ENCODE measurements around the gene SYTL1.

The SYTL1 gene

DNA sequence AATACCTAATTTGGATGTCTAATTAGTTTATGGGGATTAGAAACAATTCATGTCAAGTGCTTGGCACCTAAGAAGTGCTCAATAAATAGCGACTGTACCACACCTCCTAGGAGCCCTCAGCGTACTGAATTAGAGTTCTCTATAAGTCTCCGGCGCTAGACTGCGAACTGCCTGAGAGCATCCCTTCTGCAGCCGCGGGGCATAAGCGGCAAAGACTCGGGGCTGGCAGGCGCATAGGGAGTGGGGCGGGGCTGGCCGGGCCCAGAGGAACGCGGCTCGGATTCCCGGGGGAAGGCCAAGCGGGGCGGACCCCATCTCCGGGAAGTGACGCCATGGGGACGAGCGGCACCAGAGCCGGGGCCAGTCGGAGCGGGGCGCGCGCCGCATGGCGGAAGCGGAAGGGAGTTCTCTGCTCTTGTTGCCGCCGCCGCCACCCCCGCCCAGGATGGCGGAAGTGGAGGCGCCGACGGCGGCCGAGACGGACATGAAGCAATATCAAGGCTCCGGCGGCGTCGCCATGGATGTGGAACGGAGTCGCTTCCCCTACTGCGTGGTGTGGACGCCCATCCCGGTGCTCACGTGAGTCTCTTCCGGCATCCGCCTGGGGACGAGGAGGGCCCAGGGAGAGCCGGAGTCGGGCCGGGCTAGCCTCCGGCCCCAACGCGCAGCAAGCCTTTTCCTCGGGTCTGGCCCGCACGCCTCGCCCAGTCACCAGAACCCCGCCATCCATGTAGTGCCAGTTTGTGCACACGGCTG, 19.8 kb upstream of the SYTL1 start, which contains the start of gene TMEM222:
TSS of gene TMEM222 (plus strand) at position 351 of the 756 bp plus-strand sequence. CDS start at position 386, 35 bp downstream.
- DNase-seq (ENCODE audit: low spot score), result peak; percentile 99

- no peak for DNase-seq (ENCODE audit: low spot score)
Measured at GRCh38 chr1:27322569-27323240, 19.1 kb upstream of the SYTL1 start.

- no peak for DNase-seq (ENCODE audit: low spot score)
Measured at GRCh38 chr1:27325286-27325685, 16.5 kb upstream of the SYTL1 start.

DNA sequence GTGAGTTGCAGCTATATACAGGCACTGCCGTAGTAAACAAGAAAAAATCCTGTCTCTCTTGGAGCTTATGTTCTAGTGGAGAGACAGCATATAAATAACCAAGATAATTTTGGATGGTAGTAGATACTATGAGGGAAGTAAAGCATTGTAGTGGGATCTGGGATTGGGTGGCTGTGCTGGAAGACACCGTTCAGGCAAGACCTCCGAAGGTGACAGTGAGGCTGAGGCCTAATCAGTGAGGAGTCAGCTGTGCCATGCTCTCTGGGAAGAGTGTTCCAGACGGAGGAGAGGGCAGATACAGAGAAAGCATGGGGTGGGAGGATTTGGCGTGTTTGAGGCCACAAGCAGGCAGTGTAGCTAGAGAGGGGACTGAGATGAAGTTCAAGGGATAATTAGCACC, 13.9 kb upstream of the SYTL1 start:
- DNase-seq (ENCODE audit: low spot score), result no peak

DNA sequence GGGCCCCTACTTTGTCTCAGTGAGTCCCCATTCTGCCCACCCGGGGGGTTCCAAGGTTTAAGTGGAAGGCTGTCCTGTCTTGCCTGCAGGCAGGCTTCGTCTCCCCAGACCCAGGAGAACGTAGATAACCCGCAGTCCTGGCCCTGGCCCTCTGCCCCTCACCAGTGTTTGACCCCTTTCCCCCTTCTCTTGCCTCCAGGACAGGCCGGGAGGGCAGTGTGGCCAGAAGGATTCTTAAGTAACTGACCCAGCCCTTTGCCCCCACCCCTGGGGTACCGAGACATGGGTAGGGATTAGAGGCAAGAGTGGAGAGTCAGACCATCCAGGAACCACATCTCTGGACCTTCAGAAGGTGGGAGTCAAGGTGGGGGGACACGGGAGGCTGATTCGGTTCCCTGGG, 11.0 kb upstream of the SYTL1 start:
- DNase-seq (ENCODE audit: low spot score), result no peak

DNA sequence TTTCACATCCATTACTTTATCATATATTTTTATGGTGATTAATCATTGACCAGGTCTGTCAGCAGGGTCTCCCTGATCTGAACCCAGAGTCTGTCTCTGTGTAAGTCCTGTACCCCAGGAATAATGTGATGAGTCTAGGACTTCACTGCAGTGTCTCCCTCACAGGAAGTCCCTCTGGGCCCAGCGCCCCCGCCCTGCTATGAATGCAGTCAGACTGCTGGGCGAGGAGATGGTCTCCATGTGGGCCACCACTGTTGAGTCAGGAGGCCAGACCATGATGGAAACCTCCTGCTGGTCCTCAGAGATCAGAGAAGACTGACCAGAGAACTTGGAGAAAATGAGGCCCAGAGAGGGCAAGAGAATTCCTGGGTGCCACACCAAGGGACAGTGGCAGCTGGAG, 10.4 kb upstream of the SYTL1 start:
- DNase-seq (ENCODE audit: low spot score), result no peak

GRCh38 chr1:27331922-27332321, 9.9 kb upstream of the SYTL1 start:
- DNase-seq (ENCODE audit: low spot score), result no peak

DNA sequence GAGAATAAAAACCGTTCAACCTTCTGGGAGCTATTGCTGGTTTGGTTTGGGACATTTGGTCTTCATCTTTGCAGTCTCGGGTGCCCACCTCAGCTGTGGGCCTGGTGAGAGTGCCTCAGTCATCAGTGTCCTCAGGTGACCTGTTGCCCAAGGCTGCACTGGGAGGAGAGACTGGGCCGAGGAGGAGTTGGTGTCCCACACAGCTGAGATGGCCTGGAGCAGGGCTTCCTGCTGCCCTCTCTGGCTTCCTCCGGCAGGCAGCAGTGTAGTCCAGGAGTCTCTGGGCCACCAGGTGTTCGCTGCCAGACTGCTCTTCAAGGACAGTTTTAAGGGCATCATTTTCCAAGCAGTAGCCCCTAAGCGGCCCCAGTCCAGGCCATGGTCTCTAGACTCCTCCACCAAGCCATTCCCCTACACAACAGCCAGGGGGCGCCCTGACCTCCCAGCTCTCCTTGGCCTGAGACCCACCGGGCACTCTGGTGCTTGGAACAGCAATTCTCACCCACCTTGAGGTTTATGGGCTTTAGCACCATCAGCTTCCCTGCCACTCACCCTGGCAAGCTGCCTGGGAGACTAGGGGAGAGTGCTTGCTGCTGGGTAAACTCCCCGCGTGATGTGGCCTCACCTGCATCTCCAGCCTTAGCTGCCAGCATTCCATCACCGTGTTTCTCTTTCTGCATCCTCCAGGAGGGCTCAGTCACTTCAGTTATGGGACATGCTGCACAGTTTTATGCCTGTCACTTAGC, 9.1 kb upstream of the SYTL1 start:
- peak; percentile 84 for DNase-seq (ENCODE audit: low spot score)

GRCh38 chr1:27333717-27334279, 8.0 kb upstream of the SYTL1 start:
- no peak for DNase-seq (ENCODE audit: low spot score)

DNA sequence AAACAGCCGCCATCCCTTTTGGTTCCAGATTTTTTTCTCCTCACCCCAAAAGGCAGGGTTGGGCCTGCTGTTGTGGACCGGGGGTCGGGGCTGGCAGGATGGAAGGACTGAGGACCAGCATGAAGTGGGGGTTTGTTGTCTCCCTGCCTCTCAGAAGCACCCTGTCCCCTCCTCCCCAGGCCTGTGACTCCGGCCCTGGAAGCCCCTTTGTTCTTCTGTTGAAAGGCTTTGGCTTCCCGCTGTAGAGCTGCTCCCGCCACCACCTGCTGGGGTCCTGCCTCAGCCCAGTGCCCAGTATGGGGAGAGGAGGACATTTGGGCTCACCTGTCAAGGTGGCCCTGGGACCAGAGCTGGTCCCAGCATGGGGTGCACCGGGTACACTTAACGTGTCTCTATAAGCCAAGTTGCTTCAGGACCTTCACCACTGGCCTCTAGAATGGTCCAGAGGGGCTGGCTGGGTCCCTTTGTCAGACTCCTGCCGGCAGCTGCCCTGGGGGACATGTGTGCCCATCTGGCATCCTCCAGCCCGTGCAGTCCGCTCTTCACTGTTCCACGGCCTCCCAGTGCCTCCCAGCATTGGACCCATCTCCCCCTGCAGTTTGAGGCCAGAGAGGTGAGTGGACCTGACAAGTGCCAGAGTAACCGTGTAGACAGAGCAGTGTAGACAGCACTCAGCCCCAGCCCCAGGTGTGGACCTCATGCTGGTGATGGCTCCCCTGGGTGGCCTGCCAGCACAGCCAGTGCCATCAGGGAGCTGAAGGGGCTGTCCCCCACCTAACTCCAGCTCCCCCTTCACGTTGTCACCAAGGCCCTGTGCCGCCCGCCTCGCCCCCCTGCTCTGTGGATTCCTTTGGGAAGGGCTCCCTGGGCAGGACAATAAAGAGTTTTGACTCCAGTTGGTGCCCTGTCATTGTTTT, 6.1 kb upstream of the SYTL1 start:
- DNase-seq (ENCODE audit: low spot score), result peak; percentile 6

DNA sequence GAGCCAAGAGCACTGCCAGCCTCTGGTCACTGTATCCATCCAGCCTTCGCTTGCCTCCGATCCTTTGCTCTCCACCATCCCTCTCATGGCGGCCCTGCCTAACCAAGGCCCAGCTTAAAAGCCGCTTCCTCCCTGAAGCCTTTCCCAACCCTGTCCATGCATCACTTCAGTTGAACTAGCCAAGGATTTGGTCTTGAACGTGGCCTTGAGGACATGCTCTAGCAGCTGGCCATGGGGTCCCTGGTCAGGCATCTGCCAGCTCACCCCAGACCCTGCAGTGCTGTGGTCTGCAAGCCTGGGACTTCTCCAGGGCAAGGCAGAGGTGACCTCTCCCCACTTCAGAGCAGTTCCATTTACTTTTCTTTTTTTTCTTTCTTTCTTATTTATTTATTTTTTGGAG, 5.1 kb upstream of the SYTL1 start:
- peak; percentile 4 for DNase-seq (ENCODE audit: low spot score)

DNA sequence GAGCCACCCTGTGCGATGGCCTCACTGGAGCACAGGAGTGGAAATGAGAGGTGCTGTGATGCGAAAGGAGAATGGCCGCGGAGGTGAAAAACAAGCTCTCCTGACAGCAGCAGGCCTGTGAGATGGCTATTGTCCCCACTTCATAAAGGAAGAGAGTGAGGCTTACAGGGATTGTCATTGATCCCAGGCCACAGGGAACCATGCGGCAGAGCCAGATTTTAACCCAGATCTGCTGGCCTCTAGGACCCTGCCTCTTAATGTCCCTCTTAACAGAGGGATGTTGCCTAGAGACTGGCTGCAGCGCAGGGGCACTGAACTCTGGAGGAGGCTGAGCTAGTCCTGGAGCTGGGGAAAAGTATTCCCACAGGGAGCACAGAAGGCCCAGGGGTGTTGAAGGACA, 3.1 kb upstream of the SYTL1 start:
- no peak for DNase-seq (ENCODE audit: low spot score)

DNA sequence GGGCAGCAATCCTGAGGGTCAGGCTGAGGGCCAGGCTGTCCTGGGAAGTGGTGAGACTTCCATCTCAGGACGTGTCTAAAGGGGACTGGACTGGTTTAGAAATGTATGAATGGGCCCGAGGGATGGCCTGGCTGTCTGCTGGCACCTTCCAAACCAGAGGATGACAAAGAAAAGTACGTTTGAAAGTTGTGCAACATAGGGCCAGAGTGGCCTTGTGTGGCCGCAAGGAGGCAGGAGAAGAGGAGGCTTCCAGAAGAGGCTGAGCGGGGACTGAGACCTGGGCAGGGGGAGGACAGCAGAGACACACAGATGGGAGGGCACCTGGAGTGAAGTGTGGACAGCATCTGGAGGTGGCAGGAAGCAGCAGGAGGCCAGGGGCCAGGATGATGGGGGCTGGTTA, 2.6 kb upstream of the SYTL1 start:
- DNase-seq (ENCODE audit: low spot score), result no peak

- DNase-seq (ENCODE audit: low spot score), result no peak
Measured at GRCh38 chr1:27342391-27342777, 562 bp downstream of the SYTL1 start.

DNA sequence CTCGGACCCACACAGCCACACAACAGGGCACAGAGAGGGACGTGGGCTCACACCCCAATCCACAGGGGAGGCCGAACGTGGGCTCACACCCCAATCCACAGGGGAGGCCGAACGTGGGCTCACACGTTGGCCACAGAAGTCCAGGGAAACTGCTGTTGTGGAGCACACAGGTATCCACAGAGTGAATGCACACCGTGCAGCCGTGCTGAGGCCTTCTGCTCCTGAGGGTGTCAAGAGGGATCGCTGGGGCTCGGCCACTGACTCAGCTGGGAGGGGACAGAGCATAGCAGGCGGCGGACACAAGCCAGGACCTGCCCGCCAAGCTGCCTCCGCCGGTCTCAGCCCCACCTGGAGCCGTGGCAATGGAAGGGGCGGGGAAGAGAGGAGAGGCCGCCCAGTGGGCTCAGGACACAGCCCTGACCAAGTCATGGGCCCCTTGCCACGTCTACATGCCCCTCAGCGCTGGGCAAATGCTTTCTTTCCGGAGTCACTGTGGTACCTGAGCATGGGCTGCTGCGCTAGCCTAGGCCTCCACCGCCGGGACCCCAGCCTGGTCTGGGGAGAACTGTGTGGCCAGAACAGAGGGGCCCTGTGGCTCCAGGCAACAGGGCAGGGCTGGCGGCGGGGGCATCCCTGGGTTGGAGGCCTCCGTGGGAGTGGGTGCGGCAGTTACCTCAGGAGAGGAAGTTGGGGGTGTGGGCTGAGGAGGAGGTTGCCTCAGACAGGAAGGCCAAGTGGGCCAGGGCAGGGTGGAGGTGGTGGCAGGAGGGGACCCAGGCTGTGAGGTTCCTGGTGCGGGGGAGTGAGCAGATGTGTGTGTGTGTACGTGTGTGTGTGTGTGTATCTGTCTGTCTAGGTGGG, 1.2 kb downstream of the SYTL1 start:
- DNase-seq (ENCODE audit: low spot score), result no peak

DNA sequence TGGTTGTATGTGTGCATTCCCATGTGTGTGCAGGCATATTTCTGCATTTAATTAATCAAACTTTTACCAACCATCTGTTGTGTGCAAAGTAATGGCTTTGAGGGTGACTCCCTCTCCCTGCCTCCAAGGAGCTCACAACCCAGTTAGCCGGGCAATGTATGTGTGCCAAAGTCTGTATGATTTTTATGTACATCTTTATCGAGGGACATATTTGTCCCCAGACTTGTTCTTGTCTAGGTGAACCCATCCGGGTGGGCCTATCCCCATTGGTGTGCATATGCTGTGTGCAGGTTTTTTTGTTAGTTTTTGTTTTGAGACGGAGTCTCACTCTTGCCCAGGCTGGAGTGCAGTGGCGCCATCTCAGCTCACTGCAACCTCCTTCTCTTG, 1.8 kb downstream of the SYTL1 start:
- no peak for DNase-seq (ENCODE audit: low spot score)

DNA sequence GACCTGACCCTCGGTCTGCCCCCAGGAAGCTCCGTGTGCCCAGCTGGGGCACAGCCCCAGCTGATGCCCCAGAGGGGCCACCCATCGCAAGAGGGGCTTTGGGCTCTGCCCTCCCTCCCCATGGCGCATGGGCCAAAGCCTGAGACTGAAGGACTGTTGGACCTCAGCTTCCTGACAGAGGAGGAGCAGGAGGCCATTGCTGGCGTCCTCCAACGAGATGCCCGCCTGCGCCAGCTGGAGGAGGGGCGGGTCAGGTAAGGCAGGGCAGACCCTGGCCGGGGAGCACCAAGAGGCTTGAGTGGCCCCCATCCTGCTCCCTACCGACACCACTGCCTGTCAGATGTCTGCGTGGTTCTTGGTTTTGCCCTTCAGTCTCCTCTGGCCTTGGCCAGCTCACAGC, 3.5 kb downstream of the SYTL1 start:
- no peak for DNase-seq (ENCODE audit: low spot score)

DNA sequence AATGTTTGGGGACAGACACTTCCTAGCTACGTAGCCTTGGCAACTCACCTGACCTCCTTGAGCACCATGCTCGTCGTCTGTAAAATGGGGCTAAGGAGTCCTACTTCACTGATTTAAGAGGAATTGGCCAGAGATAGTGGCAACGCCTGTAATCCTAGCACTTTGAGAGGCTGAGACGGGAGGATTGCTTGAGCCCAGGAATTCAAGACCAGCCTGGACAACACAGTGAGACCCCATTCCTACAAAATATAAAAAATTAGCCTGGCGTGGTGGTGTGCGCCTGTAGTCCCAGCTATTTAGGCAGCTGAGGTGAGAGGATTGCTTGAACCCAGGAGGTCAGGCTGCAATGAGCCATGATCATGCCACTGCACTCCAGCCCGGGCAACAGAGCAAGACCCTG, 4.5 kb downstream of the SYTL1 start:
- no peak for DNase-seq (ENCODE audit: low spot score)

DNA sequence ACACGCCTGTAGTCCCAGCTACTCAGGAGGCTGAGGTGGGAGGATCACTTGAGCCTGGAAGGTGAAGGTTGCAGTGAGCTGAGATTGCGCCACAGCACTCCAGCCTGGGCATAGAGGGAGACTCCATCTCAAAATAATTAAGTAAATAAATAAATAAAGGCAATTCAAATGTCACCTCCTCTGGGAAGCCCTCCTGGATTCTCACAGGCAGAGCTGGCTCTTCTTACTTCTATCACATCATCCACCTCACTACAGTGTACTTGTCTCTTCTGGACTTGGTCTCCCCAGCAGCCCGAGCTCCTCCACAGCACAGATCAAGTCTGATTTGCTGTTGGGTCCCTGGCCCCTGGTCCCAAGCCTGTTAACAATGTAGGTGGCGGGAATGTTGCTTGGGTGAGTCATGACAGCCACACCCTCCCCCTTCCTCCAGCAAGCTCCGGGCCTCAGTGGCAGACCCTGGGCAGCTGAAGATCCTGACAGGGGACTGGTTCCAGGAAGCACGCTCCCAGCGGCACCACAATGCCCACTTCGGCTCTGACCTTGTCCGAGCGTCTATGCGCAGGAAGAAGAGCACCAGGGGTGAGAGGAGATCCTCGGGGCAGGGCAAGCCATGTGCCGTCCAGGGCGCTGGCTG, 5.3 kb downstream of the SYTL1 start:
- no peak for DNase-seq (ENCODE audit: low spot score)

All from AG20443 (cell line).